VCaP (cell line): ENCODE measurements around the gene ANKRD24.

Experiments used
- H3K27ac ChIP-seq: fragments of 450-650 bp; 2 replicates; pipeline ENCODE4 v1.5.1; 2017
- CTCF ChIP-seq: fragments of 450-650 bp; conservative IDR thresholded peaks from 2 replicates; pipeline ENCODE4 v1.5.1; 2017; ENCODE audit warnings: mild to moderate bottlenecking, moderate library complexity

The ANKRD24 gene

GRCh38 chr19:4196587-4197148 lies 14.2 kb downstream of the ANKRD24 start:
- no peak for TF ChIP-seq CTCF
- H3K27ac ChIP-seq = no peak overlapping the region

DNA sequence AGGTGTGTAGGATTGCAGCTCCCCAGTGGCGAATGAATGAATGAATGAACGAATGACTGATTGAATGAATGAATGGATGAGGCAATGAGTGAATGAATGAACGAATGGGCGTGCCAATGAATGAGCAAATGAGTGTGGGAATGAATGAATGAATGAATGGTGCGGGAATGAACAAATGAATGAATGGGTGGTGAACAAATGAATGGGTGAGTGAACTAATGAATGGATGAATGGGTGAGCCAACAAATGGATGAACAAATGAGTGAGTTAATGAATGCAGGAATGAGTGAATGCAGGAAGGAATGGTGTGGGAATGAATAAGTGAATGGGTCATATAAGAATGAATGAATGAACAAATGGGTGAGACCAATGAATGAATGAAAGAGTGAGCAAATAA lies 14.7 kb downstream of the ANKRD24 start:
- TF ChIP-seq CTCF = no peak

GRCh38 chr19:4197625-4198466 lies 15.4 kb downstream of the ANKRD24 start:
- no peak for TF ChIP-seq CTCF
- no peak overlapping the region for H3K27ac ChIP-seq

More for the DNA sequence above, 14.7 kb downstream of the ANKRD24 start:
- H3K27ac ChIP-seq = no peak overlapping the region

- no peak overlapping the region for H3K27ac ChIP-seq
- TF ChIP-seq CTCF = no peak
These were observed 16.1 kb downstream of the ANKRD24 start for GRCh38 chr19:4198467-4199126.

DNA sequence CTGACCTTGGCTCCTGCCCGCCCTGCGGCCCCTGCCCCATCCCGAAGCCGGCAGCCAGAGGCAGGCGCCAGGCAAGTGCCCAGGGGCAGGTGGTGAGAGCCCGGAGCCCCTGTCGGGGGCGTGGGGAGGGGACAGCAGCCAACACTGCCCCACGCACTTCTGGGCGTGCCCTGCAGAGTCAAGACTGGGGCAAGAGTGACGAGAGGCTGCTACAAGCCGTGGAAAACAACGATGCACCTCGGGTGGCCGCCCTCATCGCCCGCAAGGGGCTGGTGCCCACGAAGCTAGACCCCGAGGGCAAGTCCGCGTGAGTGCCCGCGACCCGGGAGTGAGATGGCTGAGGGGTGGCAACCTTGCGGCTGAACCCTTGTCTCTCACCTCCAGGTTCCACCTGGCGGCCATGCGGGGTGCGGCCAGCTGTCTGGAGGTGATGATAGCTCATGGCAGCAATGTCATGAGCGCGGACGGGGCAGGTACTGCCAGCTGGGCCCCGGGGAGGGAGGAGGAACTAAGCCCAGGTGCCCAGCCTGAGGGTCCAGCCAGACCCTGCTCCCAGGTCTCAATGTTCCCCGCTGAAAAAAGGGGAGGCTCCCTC lies 17.3 kb downstream of the ANKRD24 start:
- TF ChIP-seq CTCF = no peak
- H3K27ac ChIP-seq = no peak overlapping the region

DNA sequence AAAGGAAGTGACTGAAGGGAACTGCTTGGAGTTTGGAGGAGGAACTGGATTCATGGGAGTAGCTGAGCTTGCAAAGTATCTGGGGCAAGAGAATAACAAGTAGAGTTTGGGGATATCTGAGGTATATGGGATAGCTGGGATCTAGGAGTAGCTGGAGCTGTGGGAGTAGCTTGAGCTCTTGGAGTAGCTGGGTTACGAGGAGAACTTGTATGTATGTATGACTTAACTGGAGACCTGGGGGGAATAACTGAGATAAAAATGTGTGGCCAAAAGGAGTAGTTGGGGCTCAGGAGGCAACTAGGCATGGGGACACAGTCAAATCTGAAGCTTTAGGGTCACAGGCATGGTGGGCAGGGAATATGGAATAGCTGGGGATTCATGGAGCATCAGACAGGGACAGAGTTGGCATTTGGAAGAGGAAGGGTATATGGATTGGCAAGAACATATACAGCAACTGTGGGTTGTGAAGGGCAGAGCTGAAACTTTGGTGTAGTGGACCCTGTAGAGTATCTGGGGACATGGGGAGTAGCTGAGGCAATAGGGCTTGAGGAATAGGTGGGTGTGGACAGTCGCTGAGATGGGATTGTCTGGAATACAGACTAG lies 18.6 kb downstream of the ANKRD24 start:
- no peak overlapping the region for H3K27ac ChIP-seq
- TF ChIP-seq CTCF = no peak

- H3K27ac ChIP-seq = no peak overlapping the region
- no peak for TF ChIP-seq CTCF
These were observed 19.3 kb downstream of the ANKRD24 start for GRCh38 chr19:4201798-4202197.
